ENCODE measurements around the gene KRTAP2-1. TPM values are rescaled to one million over a fixed set of nuclear protein-coding genes. Genes with fewer than 3 reads are reported as not detected.

Gene KRTAP2-1
- total RNA-seq, 4 donors from 2014 or later, result not detected

GRCh38 chr17:41013181-41013580, 33.9 kb downstream of the KRTAP2-1 start:
- 76% methylated on average over 3 of the region's 3 CpGs; no CpG with 5 or more reads in 1 of the 2 donors for WGBS, 2 donors (ENCODE audit: low coverage in 1 of 2)

DNA sequence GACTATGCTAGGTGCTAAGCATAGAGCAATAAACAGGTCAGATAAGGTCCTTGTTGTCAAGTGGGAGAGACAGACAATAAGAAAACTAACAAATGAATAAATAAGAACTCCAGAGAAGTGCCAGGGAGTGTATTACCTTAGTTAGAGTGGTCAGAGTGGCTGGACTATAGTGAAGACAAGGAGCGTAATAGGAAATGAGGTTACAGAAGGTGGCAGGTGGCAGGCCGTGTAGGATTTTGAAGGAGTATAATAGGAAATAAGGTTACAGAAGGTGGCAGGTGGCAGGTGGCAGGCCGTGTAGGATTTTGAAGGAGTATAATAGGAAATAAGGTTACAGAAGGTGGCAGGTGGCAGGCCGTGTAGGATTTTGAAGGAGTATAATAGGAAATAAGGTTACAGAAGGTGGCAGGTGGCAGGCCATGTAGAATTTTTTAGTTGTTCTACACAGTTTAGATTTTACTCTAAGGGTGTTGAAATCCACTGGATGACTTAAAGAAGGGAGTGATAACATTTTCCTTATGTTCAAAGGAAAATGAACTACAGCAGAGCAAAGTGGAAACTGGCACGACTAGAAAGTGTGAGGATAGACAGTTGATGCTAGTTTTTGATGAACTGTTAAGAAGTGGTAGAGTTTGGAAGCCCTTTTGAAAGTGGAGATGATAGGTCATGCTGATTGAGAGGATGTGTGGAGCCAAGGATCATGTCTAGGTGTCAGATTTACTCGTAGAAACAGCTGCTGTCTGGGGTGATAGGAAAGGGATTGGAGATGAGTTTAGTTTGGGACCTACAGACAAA, 34.6 kb downstream of the KRTAP2-1 start:
- in situ Hi-C loops (cut with MboI; ENCODE audit: low pct_ligation_motif_present in 1 of 4, low pct_unique_long_range_greater_than_20kb in 1 of 4, low sequenced_read_pairs in 3 of 4), result no loop called here

More at GRCh38 chr17:41013181-41013580, 33.9 kb downstream of the KRTAP2-1 start:
- DNase-seq, result no peak
- H3K36me3 ChIP-seq, result no peaks in the 10 kb centered on the region
- no peaks in the 10 kb centered on the region for H3K27me3 ChIP-seq
- H3K9me3 ChIP-seq, result no peaks in the 10 kb centered on the region
- intact Hi-C loops (cut with DNase I; ENCODE audit: low total_unique reads) (no loop called here), in situ Hi-C loops (cut with MboI; ENCODE audit: low pct_ligation_motif_present in 1 of 4, low pct_unique_long_range_greater_than_20kb in 1 of 4, low sequenced_read_pairs in 3 of 4) (no loop called here)
- H3K4me1 ChIP-seq, result no peaks in the 10 kb centered on the region
- H3K4me3 ChIP-seq, result no peak overlapping the region
- TF ChIP-seq EP300 (IDR thresholded peaks at IDR 0.05; ENCODE audit: low read depth) (no peak), POLR2A (IDR thresholded peaks at IDR 0.05) (no peak), POLR2AphosphoS5 (IDR thresholded peaks at IDR 0.05) (no peak)
- TF ChIP-seq, protein P1, sequence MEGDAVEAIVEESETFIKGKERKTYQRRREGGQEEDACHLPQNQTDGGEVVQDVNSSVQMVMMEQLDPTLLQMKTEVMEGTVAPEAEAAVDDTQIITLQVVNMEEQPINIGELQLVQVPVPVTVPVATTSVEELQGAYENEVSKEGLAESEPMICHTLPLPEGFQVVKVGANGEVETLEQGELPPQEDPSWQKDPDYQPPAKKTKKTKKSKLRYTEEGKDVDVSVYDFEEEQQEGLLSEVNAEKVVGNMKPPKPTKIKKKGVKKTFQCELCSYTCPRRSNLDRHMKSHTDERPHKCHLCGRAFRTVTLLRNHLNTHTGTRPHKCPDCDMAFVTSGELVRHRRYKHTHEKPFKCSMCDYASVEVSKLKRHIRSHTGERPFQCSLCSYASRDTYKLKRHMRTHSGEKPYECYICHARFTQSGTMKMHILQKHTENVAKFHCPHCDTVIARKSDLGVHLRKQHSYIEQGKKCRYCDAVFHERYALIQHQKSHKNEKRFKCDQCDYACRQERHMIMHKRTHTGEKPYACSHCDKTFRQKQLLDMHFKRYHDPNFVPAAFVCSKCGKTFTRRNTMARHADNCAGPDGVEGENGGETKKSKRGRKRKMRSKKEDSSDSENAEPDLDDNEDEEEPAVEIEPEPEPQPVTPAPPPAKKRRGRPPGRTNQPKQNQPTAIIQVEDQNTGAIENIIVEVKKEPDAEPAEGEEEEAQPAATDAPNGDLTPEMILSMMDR (IDR thresholded peaks at IDR 0.05), result no peak
- H3K27ac ChIP-seq, result no peak overlapping the region

DNA sequence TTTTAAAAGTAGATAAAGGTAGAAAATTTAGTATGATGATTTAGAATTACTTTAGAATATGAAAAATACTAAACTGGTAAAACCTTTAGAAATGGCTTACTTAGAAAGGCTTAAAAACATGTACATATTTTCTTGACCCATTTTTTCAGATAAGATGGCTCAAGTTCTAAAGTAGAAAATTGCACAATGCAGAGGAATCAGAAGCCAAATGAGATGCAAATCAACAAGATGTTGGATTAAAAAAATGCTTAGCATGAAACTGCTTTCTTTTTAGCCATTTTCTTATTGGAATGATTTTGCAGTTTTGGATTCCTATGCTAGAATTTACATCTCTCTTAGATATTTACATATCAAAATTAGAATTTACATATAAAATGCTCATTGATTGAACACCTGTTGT, 36.7 kb downstream of the KRTAP2-1 start:
- no peak for TF ChIP-seq EP300 (IDR thresholded peaks at IDR 0.05; ENCODE audit: low read depth)
- TF ChIP-seq POLR2A (IDR thresholded peaks at IDR 0.05), result no peak
- TF ChIP-seq, protein P1 (IDR thresholded peaks at IDR 0.05), result no peak
- intact Hi-C loops (cut with DNase I; ENCODE audit: low total_unique reads), result no loop called here
- no peak overlapping the region for H3K27ac ChIP-seq
- H3K4me3 ChIP-seq, result no peak overlapping the region
- H3K36me3 ChIP-seq, result no peaks in the 10 kb centered on the region
- in situ Hi-C loops (cut with MboI; ENCODE audit: low pct_ligation_motif_present in 1 of 4, low pct_unique_long_range_greater_than_20kb in 1 of 4, low sequenced_read_pairs in 3 of 4), result no loop called here
- no peaks in the 10 kb centered on the region for H3K4me1 ChIP-seq
- H3K9me3 ChIP-seq, result no peaks in the 10 kb centered on the region
- no peak for DNase-seq
- no peaks in the 10 kb centered on the region for H3K27me3 ChIP-seq

More for the DNA sequence above, 34.6 kb downstream of the KRTAP2-1 start:
- Histone ChIP-seq H3K27me3 (no peaks in the 10 kb centered on the region), H3K27ac (no peak overlapping the region), H3K4me1 (no peaks in the 10 kb centered on the region), H3K4me3 (no peak overlapping the region), H3K9me3 (no peaks in the 10 kb centered on the region), H3K36me3 (no peaks in the 10 kb centered on the region)
- TF ChIP-seq POLR2AphosphoS5 (IDR thresholded peaks at IDR 0.05) (no peak), POLR2A (IDR thresholded peaks at IDR 0.05) (no peak), EP300 (IDR thresholded peaks at IDR 0.05; ENCODE audit: low read depth) (no peak)
- TF ChIP-seq, protein P1 (IDR thresholded peaks at IDR 0.05), result no peak
- intact Hi-C loops (cut with DNase I; ENCODE audit: low total_unique reads), result no loop called here
- WGBS, 2 donors (ENCODE audit: low coverage in 1 of 2), result 76 to 82% methylated on average over 5 to 6 of the region's 6 CpGs
- no peak for DNase-seq

GRCh38 chr17:41009936-41010335, 37.2 kb downstream of the KRTAP2-1 start:
- WGBS, 2 donors (ENCODE audit: low coverage in 1 of 2), result 38 to 93% methylated on average over 1 of the region's 1 CpG
- in situ Hi-C loops (cut with MboI; ENCODE audit: low pct_ligation_motif_present in 1 of 4, low pct_unique_long_range_greater_than_20kb in 1 of 4, low sequenced_read_pairs in 3 of 4), result no loop called here

More at GRCh38 chr17:41009936-41010335, 37.2 kb downstream of the KRTAP2-1 start:
- Histone ChIP-seq H3K27me3 (no peaks in the 10 kb centered on the region), H3K9me3 (no peaks in the 10 kb centered on the region), H3K4me3 (no peak overlapping the region), H3K36me3 (no peaks in the 10 kb centered on the region), H3K4me1 (no peaks in the 10 kb centered on the region), H3K27ac (no peak overlapping the region)
- DNase-seq, result no peak
- intact Hi-C loops (cut with DNase I; ENCODE audit: low total_unique reads), result no loop called here
- no peak for TF ChIP-seq EP300 (IDR thresholded peaks at IDR 0.05; ENCODE audit: low read depth)
- TF ChIP-seq, protein P1 (IDR thresholded peaks at IDR 0.05), result no peak
- no peak for TF ChIP-seq POLR2A (IDR thresholded peaks at IDR 0.05)
- TF ChIP-seq POLR2AphosphoS5 (IDR thresholded peaks at IDR 0.05), result no peak
